GM18498 (cell line): ENCODE data around the gene PRSS37.

ENCODE experiments used
- ATAC-seq: cut with Tn5 transposase; IDR thresholded peaks from one replicate; pipeline ENCODE4 v1.9.1; 2021; ENCODE audit warnings: mild to moderate bottlenecking, moderate library complexity; ENCODE audit not compliant: unreplicated experiment

The PRSS37 gene

GRCh38 chr7:141789917-141790316 lies 51.4 kb downstream of the PRSS37 start, which contains the start of gene TAS2R5:
TAS2R5 (plus strand) TSS chr7:141790217; CDS start chr7:141790362, 145 bp downstream.
- ATAC-seq = no peak

- ATAC-seq = no peak
These were observed 53.0 kb downstream of the PRSS37 start for GRCh38 chr7:141788296-141788695.
